ENCODE data around the gene CCDC187. TPM values are rescaled to one million over a fixed set of nuclear protein-coding genes. Genes with fewer than 3 reads are reported as not detected.

CCDC187 gene
- total RNA-seq, 1 experiment from 2014 or later: 0.11 TPM

DNA sequence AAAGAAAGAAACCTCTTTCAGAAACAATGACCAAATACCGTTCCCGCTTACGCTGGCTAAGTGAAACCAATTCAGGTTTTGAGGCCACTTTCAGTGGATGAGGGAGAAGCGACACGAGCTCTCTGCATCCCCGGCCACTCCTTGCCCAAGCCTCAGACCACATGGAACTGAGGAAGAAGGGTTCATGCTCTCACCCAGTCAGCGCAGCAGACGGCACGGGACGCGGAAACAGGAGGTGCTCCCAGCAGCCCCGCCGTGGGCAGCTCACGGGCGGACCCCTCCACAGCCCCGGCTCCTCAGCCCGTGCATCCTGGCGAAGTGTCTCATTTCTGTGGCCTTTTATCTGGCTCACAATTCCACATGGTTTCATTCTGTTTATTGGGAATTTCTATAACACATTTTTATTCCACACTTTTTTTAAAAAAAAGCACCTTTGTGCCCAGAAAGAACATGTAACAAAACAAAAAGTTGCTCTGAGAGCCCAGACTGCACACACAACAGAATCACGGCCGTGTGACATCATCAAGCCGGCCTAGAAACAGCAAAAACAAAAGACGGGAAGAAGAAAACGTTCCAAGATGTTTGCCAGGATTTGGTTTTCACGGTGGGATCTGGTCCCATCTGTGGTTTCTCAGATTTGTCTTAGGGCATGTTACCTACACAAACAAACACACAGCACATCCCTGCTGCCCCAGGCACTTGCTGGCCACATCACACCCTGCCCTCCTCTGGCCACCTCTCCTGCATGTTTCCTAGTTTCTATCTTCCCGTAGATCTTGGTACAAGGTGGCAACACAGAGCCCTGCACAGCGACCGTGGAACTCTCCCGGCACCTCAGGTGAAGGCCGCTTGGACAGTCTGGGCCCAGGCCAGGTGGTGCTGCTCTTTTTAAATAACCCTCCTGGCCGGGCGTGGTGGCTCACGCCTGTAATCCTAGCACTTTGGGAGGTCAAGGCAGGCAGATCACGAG is 74.5 kb downstream of the CCDC187 start:
- Histone ChIP-seq H3K9me3 (no peaks in the 10 kb centered on the region), H3K4me1 (no peaks in the 10 kb centered on the region), H3K4me3 (ENCODE audit: low read depth, low read length) (no peak overlapping the region), H3K27me3 (replicated peaks; ENCODE audit: control insufficient read depth, insufficient read depth, low read length) (no peaks in the 10 kb centered on the region), H3K36me3 (ENCODE audit: control insufficient read depth, insufficient read depth, low read length) (peaks cover 5% of the 10 kb centered on the region)
- intact Hi-C loops (cut with micrococcal nuclease; ENCODE audit: unreplicated experiment): loop anchor here (10.0 kb wide), 1 partner anchor 55 kb away; no protein-coding TSS in a partner anchor
- H3K36me3 Mint-ChIP-seq (ENCODE audit: insufficient read depth, unreplicated experiment): peaks cover 37% of the 10 kb centered on the region
- H3K9me3 Mint-ChIP-seq (ENCODE audit: unreplicated experiment): no peaks in the 10 kb centered on the region
- ChIA-PET POLR2A (no interaction called here), CTCF (no interaction called here)
- no TSS peak for BruUV-seq (replicated peaks)
- H3K27ac Mint-ChIP-seq (ENCODE audit: unreplicated experiment): no peak overlapping the region
- H3K4me1 Mint-ChIP-seq (ENCODE audit: low read depth, unreplicated experiment): no peaks in the 10 kb centered on the region
- TF ChIP-seq CTCF (IDR thresholded peaks at IDR 0.05; ENCODE audit: insufficient read depth in 1 of 2, low read depth in 1 of 2, low read length in 1 of 2, severe bottlenecking in 1 of 2, unreplicated experiment in 1 of 2): no peak
- H3K4me3 Mint-ChIP-seq (ENCODE audit: unreplicated experiment): no peak overlapping the region
- DNase-seq: no peak
- H3K27me3 Mint-ChIP-seq (ENCODE audit: insufficient read depth, unreplicated experiment): no peaks in the 10 kb centered on the region

- H3K4me3 ChIP-seq (ENCODE audit: low read depth, low read length): no peak overlapping the region
Measured at GRCh38 chr9:136228107-136228875, 75.6 kb downstream of the CCDC187 start.

More at GRCh38 chr9:136228107-136228875, 75.6 kb downstream of the CCDC187 start:
- H3K4me1 Mint-ChIP-seq (ENCODE audit: low read depth, unreplicated experiment): no peaks in the 10 kb centered on the region
- no peak overlapping the region for H3K4me3 Mint-ChIP-seq (ENCODE audit: unreplicated experiment)
- ChIA-PET CTCF (interaction anchor here (0.6 kb wide), 1 partner anchor 95 kb away, joined by 3 read pairs; no protein-coding TSS in a partner anchor), POLR2A (no interaction called here)
- Histone ChIP-seq H3K9me3 (no peaks in the 10 kb centered on the region), H3K36me3 (ENCODE audit: control insufficient read depth, insufficient read depth, low read length) (peaks cover 8% of the 10 kb centered on the region), H3K27me3 (replicated peaks; ENCODE audit: control insufficient read depth, insufficient read depth, low read length) (no peaks in the 10 kb centered on the region), H3K4me1 (no peaks in the 10 kb centered on the region)
- no peak overlapping the region for H3K27ac Mint-ChIP-seq (ENCODE audit: unreplicated experiment)
- H3K36me3 Mint-ChIP-seq (ENCODE audit: insufficient read depth, unreplicated experiment): peaks cover 35% of the 10 kb centered on the region
- intact Hi-C loops (cut with micrococcal nuclease; ENCODE audit: unreplicated experiment): loop anchor here (10.0 kb wide), 1 partner anchor 53 kb away; no protein-coding TSS in a partner anchor
- H3K9me3 Mint-ChIP-seq (ENCODE audit: unreplicated experiment): no peaks in the 10 kb centered on the region
- DNase-seq: no peak
- no peak for TF ChIP-seq CTCF (IDR thresholded peaks at IDR 0.05; ENCODE audit: insufficient read depth in 1 of 2, low read depth in 1 of 2, low read length in 1 of 2, severe bottlenecking in 1 of 2, unreplicated experiment in 1 of 2)
- BruUV-seq (replicated peaks): no TSS peak
- no peaks in the 10 kb centered on the region for H3K27me3 Mint-ChIP-seq (ENCODE audit: insufficient read depth, unreplicated experiment)
